Transverse colon (tissue), 4 donors: ENCODE data around the gene STAU1. TPM values are rescaled to one million over a fixed set of nuclear protein-coding genes. Genes with fewer than 3 reads are reported as not detected.

Experiments
- DNase-seq: peaks from one replicate; pipeline ENCODE4 v3.0.0-alpha.2; 2019
- H3K27ac ChIP-seq, 4 donors: fragments of 200-600 bp; sonication (generic); 2 replicates each; pipeline ENCODE4 v1.5.1; 2016 to 2018; ENCODE audit warnings: inconsistent platforms in 4 of 4
- H3K27me3 ChIP-seq: fragments of 200-600 bp; sonication (generic); 2 replicates; pipeline ENCODE4 v1.5.1; 2017; ENCODE audit warnings: inconsistent platforms
- H3K36me3 ChIP-seq, 4 donors: fragments of 200-600 bp; sonication (generic); 2 replicates each; pipeline ENCODE4 v1.5.1; 2017 to 2019; ENCODE audit warnings: inconsistent platforms in 4 of 4
- H3K4me1 ChIP-seq, 4 donors: fragments of 200-600 bp; sonication (generic); 2 replicates each; pipeline ENCODE4 v1.5.1; 2017 to 2020; ENCODE audit warnings: inconsistent platforms in 4 of 4
- H3K4me3 ChIP-seq, 4 donors: fragments of 200-600 bp; sonication (generic); 1 replicate in 1 of 4; 2 replicates in 3 of 4; pipeline versions ENCODE4 v1.5.1 to v1.6.1; 2017 to 2019; ENCODE audit warnings: inconsistent platforms in 4 of 4
- H3K9me3 ChIP-seq, 2 donors: fragments of 200-600 bp; sonication (generic); 2 replicates each; pipeline ENCODE4 v1.5.1; 2017 to 2019; ENCODE audit warnings: inconsistent platforms in 2 of 2
- EP300 ChIP-seq: sonication (generic); formaldehyde crosslinking; IDR thresholded peaks from one replicate; pipeline ENCODE4 v1.6.1; 2017; ENCODE audit warnings: antibody characterized with exemption, low read depth
- POLR2A ChIP-seq: fragments of 450-650 bp; IDR thresholded peaks from one replicate; pipeline ENCODE4 v1.6.1; 2016; ENCODE audit warnings: antibody characterized with exemption, mild to moderate bottlenecking, moderate library complexity
- POLR2AphosphoS5 ChIP-seq, 3 donors: sonication (generic); formaldehyde crosslinking; IDR thresholded peaks; one replicate each; pipeline ENCODE4 v1.6.1; 2016; ENCODE audit warnings: antibody characterized with exemption in 3 of 3
- WGBS, 2 donors: methylation state at CpG; one replicate each; pipeline ENCODE4 v1.1.5; 2018; ENCODE audit warnings: low coverage in 1 of 2; 5-methylcytosine and 5-hydroxymethylcytosine counted together
- in situ Hi-C, 4 donors: fragments of 200-750 bp; cut with MboI; loops; one replicate each; pipeline versions ENCODE4 v1.15.0 to v1.15.1; 2017; ENCODE audit warnings: low sequenced_read_pairs in 3 of 4, low pct_ligation_motif_present in 1 of 4, low pct_unique_long_range_greater_than_20kb in 1 of 4
- intact Hi-C: fragments of 100-400 bp; cut with DNase I; formaldehyde crosslinking; loops from one replicate; pipeline ENCODE4 v1.15.1; 2023; ENCODE audit warnings: low total_unique reads
- total RNA-seq, 4 donors: library from RNA; depleted of rRNA; stranded (reverse); fragments of >200 nt; gene quantifications; one replicate each; pipeline ENCODE4 v1.1.0, GENCODE V29; 2016
- TF ChIP-seq, protein P1 (sequence below), 5 experiments: fragments of 200-600 bp in 3 of 5; fragments of 450-650 bp in 2 of 5; sonication (generic) in 3 of 5; IDR thresholded peaks; 1 replicate in 2 of 5; 2 replicates in 3 of 5; pipeline ENCODE4 v1.5.1; 2016 to 2017; ENCODE audit warnings: antibody characterized with exemption in 5 of 5, inconsistent platforms in 3 of 5, mild to moderate bottlenecking in 2 of 5, moderate library complexity in 1 of 5

STAU1 gene
- total RNA-seq, 4 donors from 2014 or later = 66.7 to 79.7 (median 73.3) TPM

DNA sequence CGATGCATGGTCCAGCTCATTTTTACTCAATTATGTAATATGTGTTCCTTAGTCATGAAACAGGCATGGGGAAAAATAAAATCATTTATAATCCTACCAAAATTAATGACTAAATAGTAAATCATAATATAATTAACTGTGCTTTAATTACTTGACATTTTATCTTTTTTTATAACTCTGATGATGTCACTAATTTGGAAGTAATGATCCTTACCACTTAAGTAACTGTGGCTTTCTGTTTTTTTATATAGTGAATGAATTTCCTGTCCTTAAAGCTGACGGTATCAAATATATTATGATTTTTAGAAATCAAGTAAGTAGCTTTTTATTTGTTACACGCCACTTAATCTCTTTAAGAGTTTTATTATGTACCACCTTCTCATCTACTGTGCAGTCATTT, 109.8 kb downstream of the STAU1 start:
- TF ChIP-seq, protein P1, sequence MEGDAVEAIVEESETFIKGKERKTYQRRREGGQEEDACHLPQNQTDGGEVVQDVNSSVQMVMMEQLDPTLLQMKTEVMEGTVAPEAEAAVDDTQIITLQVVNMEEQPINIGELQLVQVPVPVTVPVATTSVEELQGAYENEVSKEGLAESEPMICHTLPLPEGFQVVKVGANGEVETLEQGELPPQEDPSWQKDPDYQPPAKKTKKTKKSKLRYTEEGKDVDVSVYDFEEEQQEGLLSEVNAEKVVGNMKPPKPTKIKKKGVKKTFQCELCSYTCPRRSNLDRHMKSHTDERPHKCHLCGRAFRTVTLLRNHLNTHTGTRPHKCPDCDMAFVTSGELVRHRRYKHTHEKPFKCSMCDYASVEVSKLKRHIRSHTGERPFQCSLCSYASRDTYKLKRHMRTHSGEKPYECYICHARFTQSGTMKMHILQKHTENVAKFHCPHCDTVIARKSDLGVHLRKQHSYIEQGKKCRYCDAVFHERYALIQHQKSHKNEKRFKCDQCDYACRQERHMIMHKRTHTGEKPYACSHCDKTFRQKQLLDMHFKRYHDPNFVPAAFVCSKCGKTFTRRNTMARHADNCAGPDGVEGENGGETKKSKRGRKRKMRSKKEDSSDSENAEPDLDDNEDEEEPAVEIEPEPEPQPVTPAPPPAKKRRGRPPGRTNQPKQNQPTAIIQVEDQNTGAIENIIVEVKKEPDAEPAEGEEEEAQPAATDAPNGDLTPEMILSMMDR (IDR thresholded peaks at IDR 0.05) = no peak
- no peak for TF ChIP-seq EP300
- no peak for TF ChIP-seq POLR2A
- no peak for TF ChIP-seq POLR2AphosphoS5 (IDR thresholded peaks at IDR 0.05)
- H3K36me3 ChIP-seq = peaks cover 0 to 64% (median 32%) of the 10 kb centered on the region in 4 donors
- no peaks in the 10 kb centered on the region for H3K9me3 ChIP-seq
- H3K27ac ChIP-seq = no peak overlapping the region
- no peak for DNase-seq
- 91 to 93% methylated on average over 3 of the region's 3 CpGs for WGBS, 2 donors
- intact Hi-C loops = no loop called here
- in situ Hi-C loops = no loop called here
- H3K4me1 ChIP-seq = no peaks in the 10 kb centered on the region
- no peaks in the 10 kb centered on the region for H3K27me3 ChIP-seq
- H3K4me3 ChIP-seq = no peak overlapping the region

DNA sequence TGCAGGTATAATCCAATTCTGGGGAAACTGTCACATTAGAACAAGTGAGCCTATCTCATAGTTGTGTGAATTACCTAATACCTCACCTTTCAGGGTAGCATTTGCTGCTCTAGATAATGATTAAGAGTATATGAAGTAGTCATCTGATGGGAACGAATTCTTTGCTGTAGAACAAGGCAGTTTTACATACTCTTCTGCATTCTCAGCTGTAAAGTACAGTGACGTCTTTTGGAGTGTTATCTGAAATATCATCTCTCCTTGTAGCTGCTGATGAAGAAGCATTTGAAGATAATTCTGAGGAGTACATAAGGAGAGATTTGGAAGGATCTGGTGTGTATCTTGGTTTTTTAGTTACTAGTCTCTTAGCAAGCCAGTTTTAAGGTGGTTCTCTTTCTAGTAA, 113.6 kb downstream of the STAU1 start:
- intact Hi-C loops = no loop called here
- Histone ChIP-seq H3K27ac (no peak overlapping the region), H3K4me3 (no peak overlapping the region), H3K9me3 (no peaks in the 10 kb centered on the region), H3K27me3 (no peaks in the 10 kb centered on the region), H3K36me3 (peaks cover 0 to 73% (median 28%) of the 10 kb centered on the region in 4 donors), H3K4me1 (no peaks in the 10 kb centered on the region)
- 88 to 100% methylated on average over 1 to 2 of the region's 2 CpGs for WGBS, 2 donors
- in situ Hi-C loops = no loop called here
- DNase-seq = no peak
- TF ChIP-seq EP300 = no peak
- TF ChIP-seq POLR2AphosphoS5 (IDR thresholded peaks at IDR 0.05) = no peak
- TF ChIP-seq, protein P1 (IDR thresholded peaks at IDR 0.05) = no peak
- TF ChIP-seq POLR2A = no peak

Other genes with a start within 250 kb of the STAU1 start
- gene CSE1L, start 142.0 kb downstream of the STAU1 start, total RNA-seq = 10 to 100 TPM; 11.5 to 27.0 (median 15.5) TPM
- gene DDX27, start 31.1 kb upstream of the STAU1 start, total RNA-seq = 10 to 100 TPM; 13.1 to 37.0 (median 24.8) TPM
- gene ZNFX1, start 89.7 kb upstream of the STAU1 start, total RNA-seq = 10 to 100 TPM; 29.1 to 35.4 (median 33.5) TPM